Liver (tissue), 9 donors: Measurements from ENCODE around the gene AGTPBP1. TPM values are rescaled to one million over a fixed set of nuclear protein-coding genes. Genes with fewer than 3 reads are reported as not detected.

Experiments
- DNase-seq: peaks from one replicate; pipeline ENCODE4 v3.0.0-alpha.2; 2017; ENCODE audit warnings: low spot score
- H3K27ac ChIP-seq, 2 donors: one replicate each; pipeline ENCODE4 v1.7.0; 2013; ENCODE audit warnings: inconsistent platforms in 2 of 2, low read length in 2 of 2, control low read depth in 1 of 2, low read depth in 1 of 2, mild to moderate bottlenecking in 1 of 2
- H3K27me3 ChIP-seq, 4 donors: one replicate each; pipeline versions ENCODE4 v1.6.1 to v1.7.0; 2013; ENCODE audit warnings: low read length in 3 of 4, inconsistent platforms in 1 of 4, mild to moderate bottlenecking in 1 of 4, moderate library complexity in 1 of 4; ENCODE audit not compliant: control insufficient read depth in 4 of 4, insufficient read depth in 4 of 4
- H3K36me3 ChIP-seq, 4 donors: one replicate each; pipeline versions ENCODE4 v1.6.1 to v1.7.0; 2013; ENCODE audit warnings: low read length in 3 of 4, mild to moderate bottlenecking in 3 of 4, low read depth in 1 of 4, moderate library complexity in 1 of 4; ENCODE audit not compliant: control insufficient read depth in 4 of 4, insufficient read depth in 3 of 4
- H3K4me1 ChIP-seq, 4 donors: one replicate each; pipeline versions ENCODE4 v1.6.1 to v1.7.0; 2013; ENCODE audit warnings: low read length in 3 of 4, mild to moderate bottlenecking in 3 of 4, moderate library complexity in 1 of 4; ENCODE audit not compliant: control insufficient read depth in 4 of 4, insufficient read depth in 4 of 4
- H3K4me3 ChIP-seq, 3 donors: one replicate each; pipeline versions ENCODE4 v1.6.1 to v1.7.0; 2013; ENCODE audit warnings: low read length in 3 of 3, control low read depth in 1 of 3, low read depth in 1 of 3, mild to moderate bottlenecking in 1 of 3
- H3K9ac ChIP-seq, 2 donors: one replicate each; pipeline ENCODE4 v1.7.0; 2013; ENCODE audit warnings: low read length in 2 of 2, mild to moderate bottlenecking in 2 of 2, moderate library complexity in 2 of 2, control low read depth in 1 of 2, low read depth in 1 of 2
- H3K9me3 ChIP-seq, 4 donors: one replicate each; pipeline versions ENCODE4 v1.6.1 to v1.7.0; 2013; ENCODE audit warnings: low read length in 3 of 4; ENCODE audit not compliant: control insufficient read depth in 4 of 4
- EGR1 ChIP-seq, 2 donors: IDR thresholded peaks; 2 replicates each; pipeline ENCODE4 v1.6.1; 2016 to 2018; ENCODE audit warnings: antibody characterized with exemption in 2 of 2, low read depth in 2 of 2
- FOXA1 ChIP-seq: IDR thresholded peaks from 2 replicates; pipeline ENCODE4 v1.6.1; 2016; ENCODE audit warnings: antibody characterized with exemption
- FOXA2 ChIP-seq: IDR thresholded peaks from 2 replicates; pipeline ENCODE4 v1.6.1; 2016; ENCODE audit warnings: antibody characterized with exemption
- GABPA ChIP-seq, 2 donors: IDR thresholded peaks in 1 of 2; conservative IDR thresholded peaks in 1 of 2; 2 replicates each; pipeline ENCODE4 v1.6.1; 2016; ENCODE audit warnings: antibody characterized with exemption in 2 of 2, mild to moderate bottlenecking in 1 of 2, moderate library complexity in 1 of 2
- HNF4A ChIP-seq, 2 donors: conservative IDR thresholded peaks; 2 replicates each; pipeline ENCODE4 v1.6.1; 2016; ENCODE audit warnings: antibody characterized with exemption in 2 of 2, mild to moderate bottlenecking in 2 of 2
- HNF4G ChIP-seq: IDR thresholded peaks from 2 replicates; pipeline ENCODE4 v1.6.1; 2016; ENCODE audit warnings: antibody characterized with exemption
- JUND ChIP-seq, 2 donors: IDR thresholded peaks; 2 replicates each; pipeline ENCODE4 v1.6.1; 2016; ENCODE audit warnings: antibody characterized with exemption in 2 of 2
- NR2F2 ChIP-seq: IDR thresholded peaks from 2 replicates; pipeline ENCODE4 v1.6.1; 2016; ENCODE audit warnings: antibody characterized with exemption
- RAD21 ChIP-seq, 2 donors: IDR thresholded peaks; 2 replicates each; pipeline ENCODE4 v1.6.1; 2016; ENCODE audit warnings: antibody characterized with exemption in 2 of 2, mild to moderate bottlenecking in 2 of 2
- REST ChIP-seq: IDR thresholded peaks from 2 replicates; pipeline ENCODE4 v1.6.1; 2016; ENCODE audit warnings: antibody characterized with exemption, mild to moderate bottlenecking
- RXRA ChIP-seq, 2 donors: IDR thresholded peaks; 2 replicates each; pipeline ENCODE4 v1.6.1; 2017 to 2018; ENCODE audit warnings: antibody characterized with exemption in 2 of 2, mild to moderate bottlenecking in 1 of 2
- SP1 ChIP-seq: IDR thresholded peaks from 2 replicates; pipeline ENCODE4 v1.6.1; 2018; ENCODE audit warnings: antibody characterized with exemption, mild to moderate bottlenecking
- TAF1 ChIP-seq: conservative IDR thresholded peaks from 2 replicates; pipeline ENCODE4 v1.6.1; 2016; ENCODE audit warnings: antibody characterized with exemption, mild to moderate bottlenecking
- YY1 ChIP-seq: IDR thresholded peaks from 2 replicates; pipeline ENCODE4 v1.6.1; 2016; ENCODE audit warnings: antibody characterized with exemption, mild to moderate bottlenecking
- ZBTB33 ChIP-seq: IDR thresholded peaks from 2 replicates; pipeline ENCODE4 v1.6.1; 2016; ENCODE audit warnings: antibody characterized with exemption
- WGBS: extraction: QIAGEN DNeasy Blood & Tissue Kit; methylation state at CpG from one replicate; pipeline ENCODE4 v1.1.7; 2013; 5-methylcytosine and 5-hydroxymethylcytosine counted together
- polyA plus RNA-seq, 2 donors: library from polyadenylated mRNA; stranded (reverse) in 1 of 2; unstranded in 1 of 2; fragments of 200-250 nt in 1 of 2; fragments of >200 nt in 1 of 2; fragmentation: Nextera tagmentation in 1 of 2; extraction: Ambion mirVana in 1 of 2; gene quantifications; one replicate each; pipeline versions ENCODE4 v1.2.1 to v1.2.3, GENCODE V29; 2013 to 2015
- total RNA-seq, 2 donors: library from RNA; depleted of rRNA; stranded (reverse); fragments of >200 nt; gene quantifications; one replicate each; pipeline ENCODE4 v1.2.3, GENCODE V29; 2014
- TF ChIP-seq, protein P1 (sequence below): IDR thresholded peaks from 2 replicates; pipeline ENCODE4 v1.6.1; 2016; ENCODE audit warnings: antibody characterized with exemption
- TF ChIP-seq, protein P2 (sequence below): IDR thresholded peaks from 2 replicates; pipeline ENCODE4 v1.6.1; 2016; ENCODE audit warnings: antibody characterized with exemption
- TF ChIP-seq, protein P3 (sequence below): fragments of 150-350 bp; IDR thresholded peaks from 2 replicates; pipeline ENCODE4 v1.5.1; 2017; ENCODE audit warnings: improper control_type of control experiment, low read depth, low read length; ENCODE audit not compliant: missing input control
- donor health status: healthy.
- donor health status: healthy.
- donor health status: healthy.
- donor health status: healthy.
- donor health status: healthy.

Gene AGTPBP1
- total and polyA plus RNA-seq, 4 donors = 2.1 to 14.4 (median 5.7) TPM

DNA sequence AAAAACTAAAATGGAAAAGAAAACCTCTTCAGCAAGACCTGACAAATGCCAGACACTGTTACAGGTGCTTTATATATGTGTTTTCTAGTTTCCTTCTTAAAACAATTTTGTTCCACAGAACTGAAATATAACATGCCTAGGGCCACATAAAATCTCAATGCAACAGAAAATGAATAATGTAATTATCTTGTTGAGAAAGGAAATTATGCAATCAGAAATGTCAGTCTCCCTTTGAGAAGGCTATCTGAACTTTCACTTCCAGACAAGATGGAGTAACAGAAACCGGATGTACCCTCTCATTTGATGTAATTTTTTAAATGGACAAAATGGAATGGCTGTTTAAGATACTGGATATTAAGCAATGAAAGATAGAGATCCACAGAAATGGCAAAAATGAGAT, 79.2 kb downstream of the AGTPBP1 start (continued):
- TF ChIP-seq ZBTB33 (no peak), EGR1 (IDR thresholded peaks at IDR 0.05; ENCODE audit: low read depth in 2 of 2) (no peak)
- TF ChIP-seq, protein P1, sequence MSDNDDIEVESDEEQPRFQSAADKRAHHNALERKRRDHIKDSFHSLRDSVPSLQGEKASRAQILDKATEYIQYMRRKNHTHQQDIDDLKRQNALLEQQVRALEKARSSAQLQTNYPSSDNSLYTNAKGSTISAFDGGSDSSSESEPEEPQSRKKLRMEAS = no peak
- TF ChIP-seq, protein P2, sequence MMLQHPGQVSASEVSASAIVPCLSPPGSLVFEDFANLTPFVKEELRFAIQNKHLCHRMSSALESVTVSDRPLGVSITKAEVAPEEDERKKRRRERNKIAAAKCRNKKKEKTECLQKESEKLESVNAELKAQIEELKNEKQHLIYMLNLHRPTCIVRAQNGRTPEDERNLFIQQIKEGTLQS = no peak

- H3K4me1 ChIP-seq = no peaks in the 10 kb centered on the region
- 97% methylated on average over 1 of the region's 1 CpG for WGBS
- TF ChIP-seq, protein P1 = no peak
- TF ChIP-seq, protein P2 = no peak
Measured at GRCh38 chr9:85658716-85659115, 83.0 kb downstream of the AGTPBP1 start.

DNA sequence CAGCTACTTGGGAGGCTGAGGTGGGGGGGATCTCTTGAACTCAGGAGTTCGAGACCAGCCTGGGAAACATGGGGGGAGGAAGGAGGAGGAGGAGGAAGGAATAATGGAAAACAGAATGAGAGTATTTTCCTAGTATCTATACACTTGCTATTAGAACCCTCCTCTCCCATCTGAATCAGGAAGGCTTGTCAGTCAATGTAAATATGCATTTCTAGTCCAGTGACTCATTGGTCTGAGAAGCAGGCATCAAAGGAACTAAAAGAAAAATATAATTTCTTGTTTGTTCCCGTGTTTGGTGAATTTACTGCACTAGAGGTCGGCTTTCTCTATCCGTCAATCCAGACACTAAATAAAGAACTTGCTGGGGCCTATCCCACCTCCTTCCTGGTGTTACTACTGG, 88.6 kb downstream of the AGTPBP1 start:
- H3K9me3 ChIP-seq = no peaks in the 10 kb centered on the region
- peaks cover 0 to 7% (median 0%) of the 10 kb centered on the region in 4 donors for H3K36me3 ChIP-seq
- H3K27ac ChIP-seq = no peak overlapping the region
- H3K4me1 ChIP-seq = no peaks in the 10 kb centered on the region
- no peak overlapping the region for H3K9ac ChIP-seq
- 97% methylated on average over 4 of the region's 4 CpGs for WGBS
- no peaks in the 10 kb centered on the region for H3K27me3 ChIP-seq
- no peak overlapping the region for H3K4me3 ChIP-seq
- TF ChIP-seq, protein P3, sequence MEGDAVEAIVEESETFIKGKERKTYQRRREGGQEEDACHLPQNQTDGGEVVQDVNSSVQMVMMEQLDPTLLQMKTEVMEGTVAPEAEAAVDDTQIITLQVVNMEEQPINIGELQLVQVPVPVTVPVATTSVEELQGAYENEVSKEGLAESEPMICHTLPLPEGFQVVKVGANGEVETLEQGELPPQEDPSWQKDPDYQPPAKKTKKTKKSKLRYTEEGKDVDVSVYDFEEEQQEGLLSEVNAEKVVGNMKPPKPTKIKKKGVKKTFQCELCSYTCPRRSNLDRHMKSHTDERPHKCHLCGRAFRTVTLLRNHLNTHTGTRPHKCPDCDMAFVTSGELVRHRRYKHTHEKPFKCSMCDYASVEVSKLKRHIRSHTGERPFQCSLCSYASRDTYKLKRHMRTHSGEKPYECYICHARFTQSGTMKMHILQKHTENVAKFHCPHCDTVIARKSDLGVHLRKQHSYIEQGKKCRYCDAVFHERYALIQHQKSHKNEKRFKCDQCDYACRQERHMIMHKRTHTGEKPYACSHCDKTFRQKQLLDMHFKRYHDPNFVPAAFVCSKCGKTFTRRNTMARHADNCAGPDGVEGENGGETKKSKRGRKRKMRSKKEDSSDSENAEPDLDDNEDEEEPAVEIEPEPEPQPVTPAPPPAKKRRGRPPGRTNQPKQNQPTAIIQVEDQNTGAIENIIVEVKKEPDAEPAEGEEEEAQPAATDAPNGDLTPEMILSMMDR = no peak
- no peak for TF ChIP-seq RAD21 (IDR thresholded peaks at IDR 0.05)
- no peak for TF ChIP-seq RXRA (IDR thresholded peaks at IDR 0.05)
- TF ChIP-seq NR2F2 = no peak
- no peak for TF ChIP-seq GABPA (IDR thresholded peaks at IDR 0.05 in 1 of 2, conservative IDR thresholded peaks at IDR 0.05 in 1 of 2)
- no peak for TF ChIP-seq ZBTB33
- no peak for TF ChIP-seq JUND (IDR thresholded peaks at IDR 0.05)
- TF ChIP-seq, protein P2 = no peak
- TF ChIP-seq HNF4A (conservative IDR thresholded peaks at IDR 0.05) = no peak
- TF ChIP-seq TAF1 = no peak
- no peak for TF ChIP-seq SP1
- TF ChIP-seq YY1 = no peak
- TF ChIP-seq FOXA2 = no peak
- TF ChIP-seq, protein P1 = no peak
- TF ChIP-seq HNF4G = no peak
- TF ChIP-seq FOXA1 = no peak
- no peak for TF ChIP-seq EGR1 (IDR thresholded peaks at IDR 0.05; ENCODE audit: low read depth in 2 of 2)
- TF ChIP-seq REST = no peak
- DNase-seq = no peak

More at GRCh38 chr9:85658716-85659115, 83.0 kb downstream of the AGTPBP1 start:
- H3K36me3 ChIP-seq = peaks cover 0 to 2% (median under 1%) of the 10 kb centered on the region in 4 donors
- H3K9me3 ChIP-seq = no peaks in the 10 kb centered on the region
- no peak for DNase-seq
- H3K9ac ChIP-seq = no peak overlapping the region
- H3K27ac ChIP-seq = no peak overlapping the region
- no peaks in the 10 kb centered on the region for H3K27me3 ChIP-seq
- H3K4me3 ChIP-seq = no peak overlapping the region
